Measurements from ENCODE around the gene KATNB1.

The KATNB1 gene

GRCh38 chr16:57713596-57713995, 22.0 kb upstream of the KATNB1 start:
- H3K27ac ChIP-seq (ENCODE audit: insufficient read depth in 1 of 2, low read depth in 1 of 2, low read length in 2 of 2, poor library complexity in 1 of 2, severe bottlenecking in 2 of 2) = no peak overlapping the region
- peaks cover 0 to under 1% (median 0%) of the 10 kb centered on the region in 4 experiments for H3K4me1 ChIP-seq (ENCODE audit: control extremely low read depth in 1 of 4, control insufficient read depth in 4 of 4, insufficient read depth in 4 of 4, low read length in 3 of 4)
- POLR2A ChIA-PET = no interaction called here
- H3K9me3 ChIP-seq (ENCODE audit: control extremely low read depth in 1 of 5, control insufficient read depth in 4 of 5, insufficient read depth in 2 of 5, low read depth in 1 of 5, low read length in 4 of 5) = no peaks in the 10 kb centered on the region
- CTCF ChIA-PET = interaction anchor here (1.0 to 1.5 kb wide), 6 partner anchors 13 to 136 kb away, joined by 3 to 5 read pairs (median 3); partner anchors contain the start of gene ADGRG3
- no peaks in the 10 kb centered on the region for H3K27me3 ChIP-seq (replicated peaks in 2 of 5; ENCODE audit: control insufficient read depth in 4 of 5, insufficient read depth in 5 of 5, low read length in 4 of 5)
- H3K36me3 ChIP-seq (ENCODE audit: control insufficient read depth in 4 of 4, insufficient read depth in 4 of 4, low read length in 3 of 4) = no peaks in the 10 kb centered on the region
- DNase-seq = no peak
- no peak overlapping the region for H3K4me3 ChIP-seq (ENCODE audit: control insufficient read depth in 1 of 7, extremely low read depth in 1 of 7, insufficient read depth in 4 of 7, low read depth in 2 of 7, low read length in 6 of 7)
- 96% methylated on average over 8 of the region's 8 CpGs for WGBS (ENCODE audit: insufficient coverage)

DNA sequence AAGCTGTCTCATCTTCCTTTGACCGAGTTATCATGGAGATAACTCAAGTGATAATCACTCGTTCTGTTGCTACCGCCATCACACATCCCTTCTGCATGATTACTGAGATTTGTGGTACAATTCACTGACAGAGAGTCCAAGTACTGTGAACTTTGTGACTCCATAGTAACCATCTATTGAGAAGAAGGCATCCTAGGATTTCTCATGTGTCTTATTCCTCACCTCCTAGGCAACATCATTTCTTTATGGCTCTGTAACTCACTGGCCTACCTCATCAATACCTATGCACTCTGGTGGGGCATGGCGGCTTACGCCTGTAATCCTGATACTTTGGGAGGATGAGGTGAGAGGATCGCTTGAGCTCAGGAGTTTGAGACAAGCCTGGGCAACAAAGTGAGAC, 21.5 kb upstream of the KATNB1 start:
- H3K9me3 ChIP-seq (ENCODE audit: control extremely low read depth in 1 of 5, control insufficient read depth in 4 of 5, insufficient read depth in 2 of 5, low read depth in 1 of 5, low read length in 4 of 5) = no peaks in the 10 kb centered on the region
- H3K27ac ChIP-seq (ENCODE audit: insufficient read depth in 1 of 2, low read depth in 1 of 2, low read length in 2 of 2, poor library complexity in 1 of 2, severe bottlenecking in 2 of 2) = no peak overlapping the region
- ChIA-PET POLR2A (no interaction called here), CTCF (interaction anchor here (0.7 to 1.5 kb wide), 8 partner anchors 11 to 137 kb away, joined by 3 to 5 read pairs (median 3); partner anchors contain the start of gene ADGRG3)
- no peak overlapping the region for H3K4me3 ChIP-seq (ENCODE audit: control insufficient read depth in 1 of 7, extremely low read depth in 1 of 7, insufficient read depth in 4 of 7, low read depth in 2 of 7, low read length in 6 of 7)
- no peaks in the 10 kb centered on the region for H3K36me3 ChIP-seq (ENCODE audit: control insufficient read depth in 4 of 4, insufficient read depth in 4 of 4, low read length in 3 of 4)
- WGBS (ENCODE audit: insufficient coverage) = 98% methylated on average over 5 of the region's 6 CpGs
- DNase-seq = no peak
- no peaks in the 10 kb centered on the region for H3K4me1 ChIP-seq (ENCODE audit: control extremely low read depth in 1 of 4, control insufficient read depth in 4 of 4, insufficient read depth in 4 of 4, low read length in 3 of 4)
- no peaks in the 10 kb centered on the region for H3K27me3 ChIP-seq (replicated peaks in 2 of 5; ENCODE audit: control insufficient read depth in 4 of 5, insufficient read depth in 5 of 5, low read length in 4 of 5)

- DNase-seq = peak; percentile 77 to 88 (median 85)
- ChIA-PET CTCF (interaction anchor here (0.6 to 11.7 kb wide), 14 partner anchors 9 to 144 kb away, joined by 3 to 72 read pairs (median 4); partner anchors contain the start of genes ADGRG3, DRC7 and KATNB1), POLR2A (no interaction called here)
- no peaks in the 10 kb centered on the region for H3K27me3 ChIP-seq (replicated peaks in 2 of 5; ENCODE audit: control insufficient read depth in 4 of 5, insufficient read depth in 5 of 5, low read length in 4 of 5)
- H3K4me1 ChIP-seq (ENCODE audit: control extremely low read depth in 1 of 4, control insufficient read depth in 4 of 4, insufficient read depth in 4 of 4, low read length in 3 of 4) = peaks cover 0 to 39% (median 6%) of the 10 kb centered on the region in 4 experiments
- 67% methylated on average over 3 of the region's 3 CpGs for WGBS (ENCODE audit: insufficient coverage)
- no peak overlapping the region for H3K4me3 ChIP-seq (ENCODE audit: control insufficient read depth in 1 of 7, extremely low read depth in 1 of 7, insufficient read depth in 4 of 7, low read depth in 2 of 7, low read length in 6 of 7)
- H3K36me3 ChIP-seq (ENCODE audit: control insufficient read depth in 4 of 4, insufficient read depth in 4 of 4, low read length in 3 of 4) = no peaks in the 10 kb centered on the region
- no peak overlapping the region for H3K27ac ChIP-seq (ENCODE audit: insufficient read depth in 1 of 2, low read depth in 1 of 2, low read length in 2 of 2, poor library complexity in 1 of 2, severe bottlenecking in 2 of 2)
- H3K9me3 ChIP-seq (ENCODE audit: control extremely low read depth in 1 of 5, control insufficient read depth in 4 of 5, insufficient read depth in 2 of 5, low read depth in 1 of 5, low read length in 4 of 5) = no peaks in the 10 kb centered on the region
These were observed 15.4 kb upstream of the KATNB1 start for GRCh38 chr16:57720142-57720575.

GRCh38 chr16:57721356-57722209, 14.0 kb upstream of the KATNB1 start:
- ChIA-PET POLR2A (no interaction called here), CTCF (interaction anchor here (0.7 to 11.7 kb wide), 14 partner anchors 10 to 148 kb away, joined by 3 to 72 read pairs (median 3); partner anchors contain the start of gene DRC7)
- Histone ChIP-seq H3K27me3 (replicated peaks in 2 of 5; ENCODE audit: control insufficient read depth in 4 of 5, insufficient read depth in 5 of 5, low read length in 4 of 5) (no peaks in the 10 kb centered on the region), H3K4me1 (ENCODE audit: control extremely low read depth in 1 of 4, control insufficient read depth in 4 of 4, insufficient read depth in 4 of 4, low read length in 3 of 4) (peaks cover 0 to 45% (median 10%) of the 10 kb centered on the region in 4 experiments), H3K27ac (ENCODE audit: insufficient read depth in 1 of 2, low read depth in 1 of 2, low read length in 2 of 2, poor library complexity in 1 of 2, severe bottlenecking in 2 of 2) (no peak overlapping the region), H3K9me3 (ENCODE audit: control extremely low read depth in 1 of 5, control insufficient read depth in 4 of 5, insufficient read depth in 2 of 5, low read depth in 1 of 5, low read length in 4 of 5) (no peaks in the 10 kb centered on the region), H3K4me3 (ENCODE audit: control insufficient read depth in 1 of 7, extremely low read depth in 1 of 7, insufficient read depth in 4 of 7, low read depth in 2 of 7, low read length in 6 of 7) (no peak overlapping the region), H3K36me3 (ENCODE audit: control insufficient read depth in 4 of 4, insufficient read depth in 4 of 4, low read length in 3 of 4) (no peaks in the 10 kb centered on the region)
- DNase-seq = no peak
- 91% methylated on average over 8 of the region's 17 CpGs for WGBS (ENCODE audit: insufficient coverage)

- H3K27ac ChIP-seq (ENCODE audit: insufficient read depth in 1 of 2, low read depth in 1 of 2, low read length in 2 of 2, poor library complexity in 1 of 2, severe bottlenecking in 2 of 2) = no peak overlapping the region
- H3K9me3 ChIP-seq (ENCODE audit: control extremely low read depth in 1 of 5, control insufficient read depth in 4 of 5, insufficient read depth in 2 of 5, low read depth in 1 of 5, low read length in 4 of 5) = no peaks in the 10 kb centered on the region
- H3K4me3 ChIP-seq (ENCODE audit: control insufficient read depth in 1 of 7, extremely low read depth in 1 of 7, insufficient read depth in 4 of 7, low read depth in 2 of 7, low read length in 6 of 7) = no peak overlapping the region
- no peak for DNase-seq
- ChIA-PET POLR2A (no interaction called here), CTCF (interaction anchor here (0.6 to 11.7 kb wide), 9 partner anchors 9 to 149 kb away, joined by 3 to 72 read pairs (median 3); partner anchors contain the start of gene DRC7)
- WGBS (ENCODE audit: insufficient coverage) = 100% methylated on average over 2 of the region's 2 CpGs
- no peaks in the 10 kb centered on the region for H3K27me3 ChIP-seq (replicated peaks in 2 of 5; ENCODE audit: control insufficient read depth in 4 of 5, insufficient read depth in 5 of 5, low read length in 4 of 5)
- no peaks in the 10 kb centered on the region for H3K36me3 ChIP-seq (ENCODE audit: control insufficient read depth in 4 of 4, insufficient read depth in 4 of 4, low read length in 3 of 4)
- H3K4me1 ChIP-seq (ENCODE audit: control extremely low read depth in 1 of 4, control insufficient read depth in 4 of 4, insufficient read depth in 4 of 4, low read length in 3 of 4) = peaks cover 0 to 45% (median 10%) of the 10 kb centered on the region in 4 experiments
These were observed 13.4 kb upstream of the KATNB1 start for GRCh38 chr16:57722210-57722499.

DNA sequence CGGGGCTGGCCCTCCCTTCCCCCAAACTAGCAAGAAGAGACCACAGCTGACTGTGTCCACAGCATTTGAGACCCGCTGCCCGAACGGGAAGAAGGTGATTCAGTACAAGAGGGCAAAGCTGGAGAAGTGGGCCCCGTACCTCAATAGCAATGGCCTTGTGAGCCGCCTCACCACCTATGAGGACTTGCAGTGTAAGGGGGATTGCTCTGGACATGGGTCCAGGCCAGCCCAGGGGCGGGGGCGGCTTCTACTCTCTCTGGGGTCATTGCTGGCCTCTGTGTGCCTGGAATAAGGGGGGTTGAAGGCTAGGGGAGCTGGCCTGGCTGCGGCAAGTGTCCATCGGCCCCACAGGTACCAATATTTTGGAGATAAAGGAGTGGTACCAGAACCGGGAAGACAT, 12.9 kb upstream of the KATNB1 start:
- DNase-seq = no peak
- ChIA-PET CTCF (interaction anchor here (0.6 to 11.7 kb wide), 13 partner anchors 9 to 149 kb away, joined by 3 to 72 read pairs (median 3); partner anchors contain the start of gene DRC7), POLR2A (interaction anchor here (1.0 kb wide), 1 partner anchor 13 kb away, joined by 3 read pairs; the partner anchor contains the start of gene KATNB1)
- Histone ChIP-seq H3K27me3 (replicated peaks in 2 of 5; ENCODE audit: control insufficient read depth in 4 of 5, insufficient read depth in 5 of 5, low read length in 4 of 5) (no peaks in the 10 kb centered on the region), H3K9me3 (ENCODE audit: control extremely low read depth in 1 of 5, control insufficient read depth in 4 of 5, insufficient read depth in 2 of 5, low read depth in 1 of 5, low read length in 4 of 5) (no peaks in the 10 kb centered on the region), H3K4me3 (ENCODE audit: control insufficient read depth in 1 of 7, extremely low read depth in 1 of 7, insufficient read depth in 4 of 7, low read depth in 2 of 7, low read length in 6 of 7) (no peak overlapping the region), H3K36me3 (ENCODE audit: control insufficient read depth in 4 of 4, insufficient read depth in 4 of 4, low read length in 3 of 4) (no peaks in the 10 kb centered on the region), H3K4me1 (ENCODE audit: control extremely low read depth in 1 of 4, control insufficient read depth in 4 of 4, insufficient read depth in 4 of 4, low read length in 3 of 4) (peaks cover 0 to 45% (median 10%) of the 10 kb centered on the region in 4 experiments), H3K27ac (ENCODE audit: insufficient read depth in 1 of 2, low read depth in 1 of 2, low read length in 2 of 2, poor library complexity in 1 of 2, severe bottlenecking in 2 of 2) (no peak overlapping the region)
- 100% methylated on average over 8 of the region's 11 CpGs for WGBS (ENCODE audit: insufficient coverage)

DNA sequence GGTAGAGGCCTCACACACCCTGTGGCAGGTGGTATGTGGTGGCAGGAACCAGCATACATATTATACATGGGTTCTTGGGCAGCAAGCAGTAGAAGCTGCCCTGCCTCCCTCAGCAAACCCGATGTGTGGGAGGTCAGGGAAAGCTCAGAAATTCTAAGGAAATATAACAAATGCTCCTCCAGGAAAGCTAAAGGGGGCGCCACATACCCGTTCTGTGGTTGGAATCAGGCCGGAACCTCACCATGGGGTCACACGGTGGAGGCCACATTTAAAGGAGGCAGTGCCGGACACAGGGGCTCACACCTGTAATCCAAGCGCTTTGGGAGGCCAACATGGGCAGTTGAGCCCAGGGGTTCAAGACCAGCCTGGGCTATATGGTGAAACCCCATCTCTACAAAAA, 12.4 kb upstream of the KATNB1 start:
- ChIA-PET POLR2A (interaction anchor here (1.0 kb wide), 1 partner anchor 12 kb away, joined by 3 read pairs; the partner anchor contains the start of gene KATNB1), CTCF (interaction anchor here (0.6 to 11.7 kb wide), 13 partner anchors 14 to 150 kb away, joined by 3 to 72 read pairs (median 3); partner anchors contain the start of gene DRC7)
- Histone ChIP-seq H3K4me3 (ENCODE audit: control insufficient read depth in 1 of 7, extremely low read depth in 1 of 7, insufficient read depth in 4 of 7, low read depth in 2 of 7, low read length in 6 of 7) (no peak overlapping the region), H3K4me1 (ENCODE audit: control extremely low read depth in 1 of 4, control insufficient read depth in 4 of 4, insufficient read depth in 4 of 4, low read length in 3 of 4) (peaks cover 0 to 45% (median 10%) of the 10 kb centered on the region in 4 experiments), H3K27me3 (replicated peaks in 2 of 5; ENCODE audit: control insufficient read depth in 4 of 5, insufficient read depth in 5 of 5, low read length in 4 of 5) (no peaks in the 10 kb centered on the region), H3K36me3 (ENCODE audit: control insufficient read depth in 4 of 4, insufficient read depth in 4 of 4, low read length in 3 of 4) (no peaks in the 10 kb centered on the region), H3K27ac (ENCODE audit: insufficient read depth in 1 of 2, low read depth in 1 of 2, low read length in 2 of 2, poor library complexity in 1 of 2, severe bottlenecking in 2 of 2) (no peak overlapping the region), H3K9me3 (ENCODE audit: control extremely low read depth in 1 of 5, control insufficient read depth in 4 of 5, insufficient read depth in 2 of 5, low read depth in 1 of 5, low read length in 4 of 5) (no peaks in the 10 kb centered on the region)
- WGBS (ENCODE audit: insufficient coverage) = 91% methylated on average over 7 of the region's 7 CpGs
- no peak for DNase-seq
